NB4 (cell line): ENCODE measurements around the gene MAP3K4.

Source experiments
- CTCF ChIP-seq: IDR thresholded peaks from one replicate; pipeline ENCODE4 v1.5.1; 2012; ENCODE audit warnings: low read depth, low read length
- MAX ChIP-seq: IDR thresholded peaks from 2 replicates; pipeline ENCODE4 v1.6.1; 2011; ENCODE audit warnings: low read depth, low read length
- MYC ChIP-seq: IDR thresholded peaks from 2 replicates; pipeline ENCODE4 v1.6.1; 2011; ENCODE audit warnings: low read depth, low read length
- POLR2A ChIP-seq: IDR thresholded peaks from 2 replicates; pipeline ENCODE4 v1.6.1; 2011; ENCODE audit warnings: mild to moderate bottlenecking; ENCODE audit not compliant: insufficient read length; ENCODE audit errors: extremely low read depth

- no peak for TF ChIP-seq POLR2A
- no peak for TF ChIP-seq CTCF
- TF ChIP-seq MAX: no peak
- no peak for TF ChIP-seq MYC
Observed at GRCh38 chr6:160990847-160991405, 643 bp upstream of the MAP3K4 start.
